Measurements from ENCODE around the gene ANKRD42. TPM values are rescaled to one million over a fixed set of nuclear protein-coding genes. Genes with fewer than 3 reads are reported as not detected.

The ANKRD42 gene
- total RNA-seq, 6 experiments from 2014 or later = 11.9 to 16.5 (median 13.1) TPM

GRCh38 chr11:83241291-83241946 lies 47.9 kb downstream of the ANKRD42 start:
- Mint-ChIP-seq H3K4me3 (no peak overlapping the region), H3K36me3 (ENCODE audit: low read depth) (no peaks in the 10 kb centered on the region)
- DNase-seq = peak; percentile 56

GRCh38 chr11:83249445-83249844 lies 55.9 kb downstream of the ANKRD42 start:
- no peak for TF ChIP-seq CTCF (IDR thresholded peaks at IDR 0.05)
- Mint-ChIP-seq H3K9me3 (no peaks in the 10 kb centered on the region), H3K27ac (no peak overlapping the region), H3K4me3 (no peak overlapping the region), H3K36me3 (ENCODE audit: low read depth) (no peaks in the 10 kb centered on the region), H3K27me3 (ENCODE audit: insufficient read depth) (no peaks in the 10 kb centered on the region; the same call in 1 of the 2 replicates), H3K4me1 (ENCODE audit: low read depth) (no peaks in the 10 kb centered on the region)
- DNase-seq = no peak

More at GRCh38 chr11:83241291-83241946, 47.9 kb downstream of the ANKRD42 start:
- Mint-ChIP-seq H3K4me1 (ENCODE audit: low read depth) (peaks cover 10% of the 10 kb centered on the region; the same call in 1 of the 2 replicates), H3K27me3 (ENCODE audit: insufficient read depth) (no peaks in the 10 kb centered on the region; the same call in 1 of the 2 replicates), H3K27ac (no peak overlapping the region), H3K9me3 (no peaks in the 10 kb centered on the region)
- TF ChIP-seq CTCF (IDR thresholded peaks at IDR 0.05) = peak; percentile 83

- Mint-ChIP-seq H3K4me3 (no peak overlapping the region), H3K36me3 (ENCODE audit: low read depth) (no peaks in the 10 kb centered on the region), H3K9me3 (no peaks in the 10 kb centered on the region), H3K27ac (no peak overlapping the region), H3K27me3 (ENCODE audit: insufficient read depth) (no peaks in the 10 kb centered on the region; the same call in 1 of the 2 replicates), H3K4me1 (ENCODE audit: low read depth) (peaks cover 3% of the 10 kb centered on the region)
- peak; percentile 81 for TF ChIP-seq CTCF (IDR thresholded peaks at IDR 0.05)
- peak; percentile 34 for DNase-seq
These were observed 56.6 kb downstream of the ANKRD42 start for GRCh38 chr11:83249972-83250593.

GRCh38 chr11:83252266-83252665 lies 58.8 kb downstream of the ANKRD42 start:
- TF ChIP-seq CTCF (IDR thresholded peaks at IDR 0.05) = no peak
- no peak for DNase-seq
- H3K36me3 Mint-ChIP-seq (ENCODE audit: low read depth) = peaks cover 4% of the 10 kb centered on the region
- H3K27ac Mint-ChIP-seq = no peak overlapping the region
- H3K4me3 Mint-ChIP-seq = no peak overlapping the region
- H3K27me3 Mint-ChIP-seq (ENCODE audit: insufficient read depth) = no peaks in the 10 kb centered on the region; the same call in 1 of the 2 replicates
- H3K4me1 Mint-ChIP-seq (ENCODE audit: low read depth) = peaks cover 22% of the 10 kb centered on the region
- no peaks in the 10 kb centered on the region for H3K9me3 Mint-ChIP-seq

GRCh38 chr11:83252941-83253340 lies 59.4 kb downstream of the ANKRD42 start:
- no peak for DNase-seq
- Mint-ChIP-seq H3K27ac (no peak overlapping the region), H3K36me3 (ENCODE audit: low read depth) (peaks cover 11% of the 10 kb centered on the region), H3K4me1 (ENCODE audit: low read depth) (peaks cover 28% of the 10 kb centered on the region), H3K4me3 (no peak overlapping the region), H3K9me3 (no peaks in the 10 kb centered on the region), H3K27me3 (ENCODE audit: insufficient read depth) (no peaks in the 10 kb centered on the region; the same call in 1 of the 2 replicates)
- no peak for TF ChIP-seq CTCF (IDR thresholded peaks at IDR 0.05)
